ENCODE measurements around the gene IFRD2.

The IFRD2 gene

DNA sequence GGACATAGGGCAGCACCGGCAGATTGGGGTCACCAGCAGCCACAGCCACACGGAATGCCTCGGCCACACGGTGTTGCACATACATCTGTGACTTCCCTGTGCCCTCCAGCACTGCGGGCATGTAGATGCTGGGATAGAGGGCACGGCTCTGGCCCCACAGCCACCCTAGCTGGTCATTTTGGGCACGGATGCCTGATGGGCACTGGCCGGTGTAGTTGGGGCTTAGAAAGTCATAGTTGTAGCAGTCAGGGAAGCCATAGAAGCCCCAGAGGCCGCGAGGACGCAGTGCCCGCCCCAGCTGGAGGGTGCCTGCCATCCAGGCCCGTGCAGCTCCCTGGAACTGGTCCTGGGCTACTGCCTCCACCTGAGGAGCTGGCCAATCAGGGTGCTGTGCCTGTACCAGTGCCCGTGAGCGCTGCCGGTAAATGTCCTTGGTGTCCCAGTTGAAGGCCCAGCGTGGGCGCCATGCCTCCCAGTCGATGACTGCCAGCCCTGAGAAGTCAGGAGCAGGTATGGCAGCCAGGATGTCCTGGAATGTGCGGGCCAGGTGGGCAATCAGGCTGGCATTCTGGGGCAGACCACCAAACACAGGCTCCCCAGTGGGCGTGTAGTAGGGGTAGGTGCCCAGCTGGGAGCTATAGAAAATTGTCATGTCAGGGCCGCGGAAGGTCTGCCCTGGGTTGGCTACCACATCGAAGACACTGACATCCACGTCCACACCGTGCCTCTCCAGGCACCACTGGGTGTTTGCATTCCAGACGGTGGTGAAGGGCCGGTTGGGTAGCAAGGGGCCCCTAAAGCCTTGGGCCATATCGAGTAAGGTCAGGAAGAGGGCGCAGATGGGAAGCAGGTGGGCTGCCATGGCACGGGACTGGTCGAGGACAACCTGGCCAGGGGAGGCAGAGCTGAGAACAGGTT, 10.1 kb upstream of the IFRD2 start:
- DNase-seq (ENCODE audit: low read depth, low spot score) = no peak

DNA sequence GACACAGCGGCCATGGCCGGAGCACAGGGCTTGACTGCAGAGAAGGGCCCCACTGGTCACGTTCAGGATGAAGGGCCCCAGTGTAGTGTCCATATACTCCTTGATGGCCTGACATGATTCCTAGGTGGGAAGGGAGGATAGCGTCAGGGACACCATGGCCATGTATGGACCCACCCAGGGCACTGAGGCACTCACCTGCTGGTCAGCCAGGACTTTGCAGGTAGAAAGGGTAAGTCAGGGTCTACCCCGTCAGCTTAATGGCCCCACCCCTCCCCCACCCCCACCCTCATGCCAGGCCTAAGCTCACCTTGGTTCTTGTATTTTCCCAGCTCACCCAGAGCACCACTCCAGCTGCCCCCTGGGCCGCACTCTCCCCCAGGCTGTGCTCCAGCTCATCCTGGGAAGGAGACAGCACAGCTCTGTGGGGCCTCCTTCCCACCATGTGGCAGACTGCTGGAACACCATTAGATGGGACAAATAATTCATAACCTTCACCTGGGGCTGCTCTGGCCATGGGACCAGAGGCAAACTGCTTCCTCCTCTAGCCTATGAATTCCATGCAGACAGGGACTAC, 8.5 kb upstream of the IFRD2 start:
- no peak for DNase-seq (ENCODE audit: low read depth, low spot score)

DNA sequence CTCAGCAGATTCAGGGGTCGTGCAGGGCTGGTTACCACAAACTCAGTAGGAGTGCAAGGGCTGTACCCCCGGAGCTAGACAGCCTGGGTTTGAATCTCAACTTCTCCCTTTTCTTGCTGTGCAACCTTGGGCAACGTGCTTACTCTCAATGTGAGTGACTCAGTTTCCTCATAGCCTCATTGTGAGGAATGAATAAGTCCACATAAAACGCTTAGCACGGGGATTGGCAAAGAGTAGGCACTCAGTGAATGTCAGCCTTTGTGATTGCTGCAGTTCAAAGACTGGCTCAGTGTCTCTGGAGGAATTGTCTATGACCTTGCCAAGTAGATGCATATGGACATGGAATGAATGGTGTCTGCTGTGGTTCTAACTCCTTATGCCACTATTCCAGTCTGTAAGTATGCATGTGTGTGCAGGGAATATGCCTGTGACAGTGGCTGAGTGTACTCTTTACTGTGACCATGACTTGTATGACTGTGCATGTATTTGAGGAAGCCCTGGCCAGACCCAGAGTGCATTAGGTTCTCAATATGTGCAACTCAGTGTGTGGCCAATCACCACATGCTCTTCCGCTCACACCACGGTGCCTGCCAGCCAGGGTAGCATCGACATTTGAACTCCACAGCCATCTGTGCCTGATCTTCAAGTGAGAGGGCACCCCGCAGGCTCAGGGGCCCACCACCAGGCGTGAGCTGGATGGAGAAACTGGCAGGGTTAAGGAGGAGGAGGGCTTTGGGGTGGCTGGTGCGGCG, 7.9 kb upstream of the IFRD2 start:
- no peak for DNase-seq (ENCODE audit: low read depth, low spot score)

DNA sequence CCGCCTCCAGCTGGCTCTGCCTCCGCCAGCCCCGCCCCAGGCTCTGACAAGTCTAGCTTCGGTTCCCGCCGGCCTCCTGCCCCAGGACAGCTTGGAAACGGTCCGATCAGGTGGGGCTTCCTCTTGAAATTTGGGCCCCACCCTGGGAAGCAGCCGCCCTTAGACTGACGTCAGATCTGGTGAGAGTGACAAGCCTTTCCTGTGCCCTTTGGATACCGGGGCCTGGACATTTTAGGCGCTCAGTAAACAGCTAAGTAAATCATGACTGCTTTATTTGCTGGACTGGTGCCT, 7.4 kb upstream of the IFRD2 start:
- DNase-seq (ENCODE audit: low read depth, low spot score) = no peak

DNA sequence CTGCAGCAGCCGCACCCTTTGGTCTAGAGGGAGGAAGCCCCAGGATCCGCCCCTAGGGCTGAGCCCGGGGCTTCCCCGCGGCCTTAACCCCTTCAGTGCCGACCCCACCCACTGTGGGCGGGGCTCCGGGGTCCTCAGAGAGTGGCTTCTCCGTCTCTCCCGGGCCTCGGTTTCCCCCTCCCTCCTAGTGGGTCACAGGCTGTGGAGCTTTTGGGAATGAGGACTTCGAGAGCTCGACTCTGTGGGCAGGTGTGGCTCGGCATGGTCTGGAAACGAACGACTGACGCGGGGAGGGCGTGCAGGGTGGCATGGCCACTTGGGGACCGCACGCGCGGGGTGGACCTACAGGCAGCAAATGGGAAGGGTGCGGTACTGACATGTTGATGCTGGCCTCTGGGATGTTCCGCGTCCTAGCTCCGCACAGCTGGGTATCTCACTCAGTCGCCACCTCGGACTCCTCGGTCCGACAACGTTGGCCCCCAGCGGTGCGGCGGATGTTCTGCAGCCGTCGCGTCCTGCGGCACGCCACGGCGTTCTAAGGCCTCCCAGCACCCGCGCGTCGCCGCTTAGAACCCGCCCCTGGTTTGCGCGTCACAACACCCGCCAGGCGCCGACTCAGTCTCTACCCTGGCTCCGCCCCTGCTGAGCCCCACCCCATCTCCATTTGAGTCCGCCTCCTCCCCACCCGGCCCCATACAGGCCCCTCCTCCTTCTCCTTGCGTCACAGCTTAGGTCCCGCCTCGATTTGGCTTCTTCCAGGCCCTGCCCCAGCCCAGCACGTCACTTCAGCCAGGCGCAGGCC, 6.8 kb upstream of the IFRD2 start, which contains the start of the genes HYAL3 and NAA80:
HYAL3 (minus strand) TSS at position 570 of the 802 bp plus-strand sequence. CDS start 3,803 bp downstream, outside the sequence.
NAA80 (minus strand) TSS at position 570 of the 802 bp plus-strand sequence. CDS start 1,942 bp downstream, outside the sequence.
- DNase-seq (ENCODE audit: low read depth, low spot score) = peak; percentile 98

DNA sequence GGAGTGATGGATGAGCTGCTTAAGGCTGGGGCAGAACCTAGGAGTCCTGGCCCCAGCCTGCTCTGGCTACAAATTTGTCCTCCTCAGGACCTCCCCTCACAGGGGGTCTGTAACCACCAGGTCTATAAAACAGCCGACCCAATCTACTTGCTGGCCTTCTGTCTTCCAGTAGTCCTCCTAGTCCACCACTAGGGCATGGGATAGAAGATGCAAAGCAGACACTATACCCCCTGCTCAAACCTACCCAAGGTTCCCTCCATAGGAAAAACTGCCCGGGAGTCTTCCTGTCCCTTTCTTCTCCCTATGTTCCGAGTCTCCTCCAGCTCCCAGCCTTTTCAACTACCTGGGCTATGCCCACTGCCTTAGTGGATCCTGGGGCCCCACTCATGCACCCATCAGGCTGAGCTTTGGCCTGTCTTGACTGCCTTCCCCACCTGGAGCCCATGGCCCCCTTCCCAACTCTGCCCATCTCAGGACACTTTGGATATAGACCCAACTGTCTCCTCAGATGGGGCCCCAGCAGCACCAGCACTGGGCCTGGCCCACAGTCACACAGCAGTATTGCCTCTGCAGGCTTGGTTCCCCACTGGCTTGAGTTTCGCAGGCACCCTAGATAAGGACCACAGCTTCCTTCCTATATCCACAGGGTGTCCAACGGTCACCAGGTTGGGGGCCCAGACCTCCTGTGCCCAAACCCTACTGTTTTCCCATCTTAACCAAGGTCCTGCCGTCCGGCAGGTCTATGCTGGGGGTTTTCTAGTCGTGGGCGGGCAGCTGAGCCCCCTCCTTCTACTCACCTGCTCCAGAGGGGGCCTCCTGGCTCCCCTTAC, 5.9 kb upstream of the IFRD2 start:
- no peak for DNase-seq (ENCODE audit: low read depth, low spot score)

DNA sequence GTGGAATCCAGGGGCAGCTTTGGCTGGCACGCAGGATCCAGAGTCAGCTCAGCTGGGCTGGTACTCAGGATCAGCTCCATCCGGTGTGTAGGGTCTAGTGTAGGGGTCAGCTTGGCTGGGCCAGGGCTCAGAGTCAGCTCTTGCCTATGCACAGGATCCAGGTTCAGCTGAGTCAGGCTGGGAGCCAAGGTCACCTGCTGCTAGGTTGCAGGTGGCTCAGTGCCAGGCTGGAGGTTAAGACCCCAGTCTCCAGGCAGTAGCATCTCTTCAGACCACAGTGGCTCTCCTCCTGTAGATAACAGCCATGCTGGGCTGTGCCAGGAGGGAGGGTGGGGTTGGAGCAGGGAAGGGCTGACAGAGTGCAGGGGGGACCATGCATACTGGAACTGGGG, 5.2 kb upstream of the IFRD2 start:
- no peak for DNase-seq (ENCODE audit: low read depth, low spot score)

DNA sequence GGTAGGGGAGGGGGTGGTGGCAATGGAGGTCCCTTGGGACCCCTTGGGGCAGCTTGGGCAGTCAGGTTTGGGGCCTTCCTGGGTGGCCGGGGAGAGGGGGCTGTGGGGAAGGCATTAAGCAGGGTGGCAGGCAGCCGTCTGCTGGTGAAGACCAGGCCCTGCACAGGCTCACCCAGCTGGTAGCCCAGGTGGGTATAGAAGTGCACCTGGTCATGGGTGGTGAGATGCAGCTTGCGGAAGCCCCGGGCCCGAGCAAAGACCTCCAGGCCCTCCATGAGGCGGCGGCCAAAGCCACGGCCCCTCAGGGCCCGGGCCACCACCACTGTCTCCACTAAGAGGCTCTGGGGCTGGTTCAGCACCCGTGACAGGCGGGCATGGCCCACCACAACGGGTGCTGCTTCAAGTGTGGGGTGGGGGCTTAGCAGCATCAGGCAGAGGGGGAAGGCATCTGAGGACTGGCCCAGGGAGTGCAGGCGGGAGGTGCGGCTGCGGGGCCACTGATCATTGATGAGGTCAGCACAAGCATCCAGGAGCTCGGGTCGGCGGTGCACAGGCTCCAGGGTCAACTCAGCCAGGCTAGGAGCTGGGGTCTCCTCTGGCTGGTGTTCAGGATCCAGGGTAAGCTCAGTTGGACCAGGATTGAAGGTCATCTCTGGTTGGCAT, 4.6 kb upstream of the IFRD2 start:
- no peak for DNase-seq (ENCODE audit: low read depth, low spot score)

DNA sequence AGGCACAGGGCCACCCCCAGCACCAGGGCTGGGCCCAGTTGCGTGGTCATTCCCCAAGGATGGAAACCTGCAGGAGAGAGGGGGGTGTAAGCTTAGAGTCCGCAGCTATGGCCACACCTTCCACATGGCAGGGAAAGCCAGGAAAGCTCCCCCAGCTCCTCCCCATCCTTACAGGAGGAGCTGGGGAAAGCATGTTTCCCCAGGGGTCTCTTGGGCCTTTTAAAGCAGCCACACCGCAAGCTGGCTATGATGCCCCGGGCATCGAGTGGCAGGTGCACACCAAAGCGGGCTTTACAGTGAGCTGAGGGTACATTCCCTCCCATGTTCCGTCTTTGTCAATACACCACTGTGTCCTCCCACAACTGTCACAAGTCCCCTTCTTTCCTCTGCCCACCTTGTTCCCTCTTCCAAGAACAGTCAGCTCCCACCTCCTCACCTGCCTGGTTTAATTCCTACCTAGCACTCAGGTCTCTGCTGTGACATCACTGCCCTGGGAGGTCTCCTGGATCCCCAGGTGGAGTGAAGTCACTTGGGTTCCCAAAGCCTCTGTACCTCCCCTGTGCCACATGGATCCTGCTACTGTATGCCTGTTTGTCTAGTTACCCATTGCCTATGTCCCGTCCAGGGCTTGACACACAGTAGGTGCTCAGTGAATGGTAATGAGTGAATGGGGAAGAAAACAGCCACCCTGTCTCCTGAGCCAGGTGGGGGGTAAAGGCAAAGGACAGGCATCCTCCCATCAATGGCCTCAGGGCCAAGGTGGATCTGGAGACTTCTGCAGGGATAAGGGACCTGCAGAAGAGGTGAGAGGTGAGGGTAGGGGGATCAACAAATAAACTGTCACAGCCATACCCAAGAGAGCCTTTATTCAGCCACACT, 3.6 kb upstream of the IFRD2 start:
- DNase-seq (ENCODE audit: low read depth, low spot score) = no peak

DNA sequence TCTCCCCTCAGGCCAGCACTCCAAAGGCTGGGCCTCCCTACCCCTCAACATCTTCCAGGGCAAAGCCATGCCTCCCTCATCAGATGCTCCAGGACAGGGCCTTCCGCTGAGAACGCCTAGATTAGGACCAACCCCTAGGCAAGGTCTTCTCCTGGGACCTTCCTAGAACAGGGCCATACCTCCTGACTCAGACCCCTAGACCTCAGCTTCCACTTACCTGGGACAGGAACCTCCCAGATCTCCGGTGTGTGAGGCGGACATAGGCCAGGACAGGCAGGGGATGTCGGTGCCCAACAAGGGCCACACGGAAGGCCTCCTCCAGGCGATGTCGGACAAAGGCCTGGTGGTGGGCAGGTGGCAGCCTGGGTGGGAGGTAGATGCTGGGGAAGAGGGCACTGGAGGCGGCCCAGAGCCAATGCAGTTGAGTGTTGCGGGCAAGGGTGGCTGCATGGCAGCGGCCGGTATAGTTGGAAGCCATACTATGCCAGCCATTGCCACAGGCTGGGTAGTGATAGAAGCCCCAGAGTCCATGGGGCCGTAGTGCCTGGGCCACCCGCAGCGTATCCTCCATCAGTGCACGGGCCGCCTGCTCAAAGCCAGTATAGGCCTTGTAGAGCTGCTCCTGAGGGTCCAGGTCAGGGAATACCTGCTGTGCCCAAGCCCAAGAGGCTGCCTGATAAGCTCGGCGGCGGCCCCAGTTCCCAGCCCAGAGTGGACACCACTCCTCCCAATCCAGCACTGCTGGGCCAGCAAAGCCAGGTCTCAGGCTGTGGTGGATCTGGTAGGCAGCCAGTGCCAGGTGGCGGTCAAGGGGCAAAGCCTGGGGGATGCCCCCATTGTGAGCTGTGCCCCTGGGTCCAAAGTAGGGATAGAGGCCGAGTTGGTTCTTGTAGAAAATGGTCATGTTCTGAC, 2.5 kb upstream of the IFRD2 start:
- DNase-seq (ENCODE audit: low read depth, low spot score) = no peak

DNA sequence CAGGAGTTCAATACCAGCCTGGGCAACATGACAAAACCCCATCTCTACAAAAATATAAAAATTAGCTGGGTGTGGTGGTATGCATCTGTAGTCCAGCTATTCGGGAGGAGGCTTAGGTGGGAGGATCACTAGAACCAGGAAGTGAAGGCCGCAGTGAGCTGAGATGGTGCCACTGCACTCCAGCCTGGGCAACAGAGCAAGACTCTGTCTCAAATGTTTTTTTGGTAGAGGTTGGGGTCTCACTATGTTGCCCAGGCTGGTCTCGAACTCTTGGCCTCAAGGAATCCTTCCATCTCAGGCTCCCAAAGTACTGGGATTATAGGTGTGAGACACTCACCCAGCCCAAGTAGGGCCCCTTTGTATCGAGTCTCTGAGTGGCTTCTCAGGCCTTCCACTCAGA, 1.9 kb upstream of the IFRD2 start:
- no peak for DNase-seq (ENCODE audit: low read depth, low spot score)

DNA sequence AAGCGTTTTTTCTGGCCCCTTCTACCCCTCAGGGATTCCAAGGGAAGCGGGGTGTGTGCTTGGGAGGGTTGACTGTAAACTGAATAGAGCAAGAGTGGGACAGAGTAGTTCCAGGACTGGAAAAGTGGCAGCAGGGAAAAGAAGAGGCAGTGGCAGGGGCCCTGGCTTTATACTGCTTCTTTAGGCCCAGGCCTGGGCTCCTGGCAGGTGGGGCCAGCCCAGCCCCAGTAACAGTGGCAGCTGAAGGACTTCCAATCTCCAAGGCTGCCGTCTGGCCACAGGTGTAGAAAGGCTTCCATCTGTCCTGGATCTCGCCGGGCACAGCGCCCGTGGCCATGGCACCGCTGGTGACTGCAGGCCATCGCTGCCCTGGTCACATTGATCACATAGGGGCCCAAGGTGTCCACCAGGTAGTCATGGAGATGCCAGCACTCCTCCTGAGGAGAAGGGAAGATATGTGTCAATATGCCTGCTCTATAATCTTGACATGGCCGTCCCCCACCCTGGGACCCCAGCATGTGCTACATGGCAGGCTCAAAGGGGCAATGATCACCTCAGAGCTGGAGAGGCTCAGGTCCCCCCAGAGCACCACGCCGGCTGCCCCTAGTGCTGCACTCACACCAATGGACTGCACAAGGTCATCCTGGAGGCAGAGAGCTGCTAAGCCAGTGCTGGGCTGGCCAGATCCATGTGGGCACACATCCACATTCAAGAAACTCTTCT, 1.0 kb upstream of the IFRD2 start:
- DNase-seq (ENCODE audit: low read depth, low spot score) = no peak

DNA sequence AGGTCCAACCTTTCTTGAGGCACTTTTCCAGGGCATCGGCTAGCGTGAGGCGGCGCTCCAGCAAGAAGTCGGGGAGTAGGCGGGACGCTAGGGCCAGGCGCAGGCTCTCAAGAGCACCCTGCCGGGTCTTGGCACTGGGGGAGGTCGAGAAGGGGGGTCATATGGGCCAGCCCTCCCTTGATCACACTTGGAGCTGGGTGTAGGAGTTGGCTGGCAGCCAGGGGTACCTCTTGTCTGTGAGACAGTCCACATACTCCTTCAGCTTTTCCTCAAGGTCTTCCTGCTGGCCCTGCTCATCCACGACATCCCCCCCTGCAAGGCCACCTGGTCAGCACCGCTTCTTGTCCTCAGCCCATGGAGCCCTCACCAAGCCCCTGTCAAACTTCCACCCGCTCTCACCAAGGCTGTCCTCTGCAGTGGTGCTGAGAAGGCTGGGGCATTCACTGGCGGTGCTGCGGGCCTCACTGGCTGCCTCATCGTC, 2.0 kb downstream of the IFRD2 start:
- DNase-seq (ENCODE audit: low read depth, low spot score) = no peak

DNA sequence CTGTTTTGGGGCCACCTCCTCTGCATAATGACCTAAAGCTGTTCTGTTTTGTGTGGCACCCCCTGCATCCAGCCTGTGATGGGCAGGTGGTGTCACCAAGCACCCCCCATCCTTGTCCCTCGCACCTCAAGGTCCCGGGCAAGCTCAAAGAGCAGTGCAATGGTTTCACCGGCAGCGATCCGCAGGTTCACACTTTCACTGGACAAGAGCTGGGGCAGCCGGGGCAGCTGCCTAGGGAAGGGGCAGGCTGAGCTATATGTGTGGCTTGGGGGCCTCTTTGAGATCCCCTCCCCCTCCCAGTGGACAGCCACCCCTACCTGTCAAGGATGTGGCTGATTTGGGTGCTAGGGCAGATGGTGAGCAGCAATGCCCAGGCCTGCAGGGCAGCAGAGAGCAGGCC, 3.1 kb downstream of the IFRD2 start:
- no peak for DNase-seq (ENCODE audit: low read depth, low spot score)

DNA sequence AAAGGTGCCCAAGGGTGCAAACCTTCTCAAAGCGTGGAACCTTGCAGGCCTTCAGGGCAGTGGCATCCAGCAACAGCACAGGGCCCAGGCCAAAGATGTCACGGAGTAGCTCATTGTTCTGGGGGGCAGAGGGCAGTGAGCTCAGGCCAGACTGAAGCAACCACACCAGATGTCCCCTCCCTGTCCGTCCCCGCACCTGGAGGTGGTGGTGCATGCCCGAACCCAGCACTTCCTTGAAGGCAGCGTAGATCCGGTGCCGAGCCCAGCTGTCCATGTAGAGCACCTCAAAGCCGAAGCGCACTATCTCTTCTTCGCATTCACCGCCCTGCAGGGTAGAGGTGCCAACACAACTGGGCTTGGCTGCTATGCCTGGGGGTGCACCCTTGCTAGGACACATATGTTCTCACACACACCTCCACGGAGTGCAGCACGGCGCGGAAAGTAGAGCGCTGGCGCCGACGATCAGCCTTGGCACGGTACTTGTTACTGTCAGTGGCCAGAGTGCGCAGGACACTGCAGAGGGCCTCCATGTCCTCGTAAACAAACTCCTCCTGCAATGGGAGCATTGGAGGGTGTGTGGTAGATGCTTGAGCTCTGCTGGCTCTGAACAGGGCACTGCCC, 3.7 kb downstream of the IFRD2 start:
- DNase-seq (ENCODE audit: low read depth, low spot score) = no peak

DNA sequence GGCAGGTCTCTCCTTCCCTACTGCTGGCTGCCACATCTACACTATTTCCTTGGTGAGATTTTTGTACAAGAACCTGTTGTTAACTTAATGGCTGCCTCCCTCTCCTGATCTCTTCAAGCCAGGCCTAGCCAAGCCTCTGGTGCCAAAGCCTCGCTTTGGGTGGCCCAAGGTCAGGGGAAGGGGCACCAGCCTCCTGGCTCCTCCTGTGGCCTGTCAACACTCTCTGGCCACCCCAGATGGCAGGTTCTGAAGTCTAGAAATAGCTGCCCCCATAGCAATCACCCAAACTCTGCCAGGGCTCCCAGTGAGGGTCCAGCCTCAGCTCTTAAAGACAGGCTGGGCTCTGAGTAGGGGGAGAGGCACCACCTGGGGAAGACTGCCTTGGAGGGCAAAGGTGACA, 5.0 kb downstream of the IFRD2 start:
- no peak for DNase-seq (ENCODE audit: low read depth, low spot score)

Measured in brain pericyte (primary cell).